Adrenal gland (tissue), 5 donors: ENCODE data around the gene YIPF3.

ENCODE experiments used
- POLR2A ChIP-seq, 2 donors: fragments of 450-650 bp; IDR thresholded peaks; one replicate each; pipeline ENCODE4 v1.6.1; 2017; ENCODE audit warnings: antibody characterized with exemption in 2 of 2, mild to moderate bottlenecking in 2 of 2, moderate library complexity in 1 of 2
- TF ChIP-seq, protein P1 (sequence below), 6 experiments: fragments of 450-650 bp in 4 of 6; fragments of 200-600 bp in 2 of 6; sonication (generic) in 1 of 6; IDR thresholded peaks; 1 replicate in 5 of 6; 2 replicates in 1 of 6; pipeline versions ENCODE4 v1.5.1 to v1.8.0; 2016 to 2021; ENCODE audit warnings: antibody characterized with exemption in 6 of 6, mild to moderate bottlenecking in 2 of 6, moderate library complexity in 1 of 6
- donor health status: DM: no; HTN: no; CAD: no.

DNA sequence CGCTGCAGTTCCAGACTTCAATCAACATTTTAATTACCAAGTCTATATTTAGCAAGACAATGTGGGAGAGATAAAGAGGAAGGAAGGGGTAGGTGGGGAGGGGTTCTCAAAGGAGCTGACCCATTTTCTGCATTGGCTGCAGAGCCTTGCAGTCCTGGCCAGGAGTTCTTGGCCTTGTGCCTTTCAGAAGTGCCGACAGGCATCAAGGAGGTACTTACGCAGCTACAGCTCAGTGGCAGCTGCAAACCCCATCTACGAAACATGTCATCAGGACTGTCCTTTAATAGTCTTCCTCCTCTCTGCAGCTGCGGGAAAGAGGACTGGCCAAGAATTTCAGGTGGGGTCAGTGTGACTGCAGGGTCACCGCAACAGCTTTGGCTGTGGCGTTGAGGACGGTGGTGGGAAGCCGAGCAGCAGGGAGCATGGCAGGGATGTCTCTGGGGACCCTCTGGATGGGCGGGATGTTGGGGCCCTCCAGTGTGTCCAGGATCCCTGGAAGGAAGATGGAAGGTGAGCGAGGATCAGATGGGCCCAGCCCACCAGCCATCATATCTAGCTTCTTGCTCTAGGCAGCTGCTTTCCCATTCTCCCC, 4.8 kb downstream of the YIPF3 start:
- no peak for TF ChIP-seq POLR2A (IDR thresholded peaks at IDR 0.05)
- TF ChIP-seq, protein P1, sequence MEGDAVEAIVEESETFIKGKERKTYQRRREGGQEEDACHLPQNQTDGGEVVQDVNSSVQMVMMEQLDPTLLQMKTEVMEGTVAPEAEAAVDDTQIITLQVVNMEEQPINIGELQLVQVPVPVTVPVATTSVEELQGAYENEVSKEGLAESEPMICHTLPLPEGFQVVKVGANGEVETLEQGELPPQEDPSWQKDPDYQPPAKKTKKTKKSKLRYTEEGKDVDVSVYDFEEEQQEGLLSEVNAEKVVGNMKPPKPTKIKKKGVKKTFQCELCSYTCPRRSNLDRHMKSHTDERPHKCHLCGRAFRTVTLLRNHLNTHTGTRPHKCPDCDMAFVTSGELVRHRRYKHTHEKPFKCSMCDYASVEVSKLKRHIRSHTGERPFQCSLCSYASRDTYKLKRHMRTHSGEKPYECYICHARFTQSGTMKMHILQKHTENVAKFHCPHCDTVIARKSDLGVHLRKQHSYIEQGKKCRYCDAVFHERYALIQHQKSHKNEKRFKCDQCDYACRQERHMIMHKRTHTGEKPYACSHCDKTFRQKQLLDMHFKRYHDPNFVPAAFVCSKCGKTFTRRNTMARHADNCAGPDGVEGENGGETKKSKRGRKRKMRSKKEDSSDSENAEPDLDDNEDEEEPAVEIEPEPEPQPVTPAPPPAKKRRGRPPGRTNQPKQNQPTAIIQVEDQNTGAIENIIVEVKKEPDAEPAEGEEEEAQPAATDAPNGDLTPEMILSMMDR (IDR thresholded peaks at IDR 0.05) = no peak
